ENCODE measurements around the gene TEX2.

DNA sequence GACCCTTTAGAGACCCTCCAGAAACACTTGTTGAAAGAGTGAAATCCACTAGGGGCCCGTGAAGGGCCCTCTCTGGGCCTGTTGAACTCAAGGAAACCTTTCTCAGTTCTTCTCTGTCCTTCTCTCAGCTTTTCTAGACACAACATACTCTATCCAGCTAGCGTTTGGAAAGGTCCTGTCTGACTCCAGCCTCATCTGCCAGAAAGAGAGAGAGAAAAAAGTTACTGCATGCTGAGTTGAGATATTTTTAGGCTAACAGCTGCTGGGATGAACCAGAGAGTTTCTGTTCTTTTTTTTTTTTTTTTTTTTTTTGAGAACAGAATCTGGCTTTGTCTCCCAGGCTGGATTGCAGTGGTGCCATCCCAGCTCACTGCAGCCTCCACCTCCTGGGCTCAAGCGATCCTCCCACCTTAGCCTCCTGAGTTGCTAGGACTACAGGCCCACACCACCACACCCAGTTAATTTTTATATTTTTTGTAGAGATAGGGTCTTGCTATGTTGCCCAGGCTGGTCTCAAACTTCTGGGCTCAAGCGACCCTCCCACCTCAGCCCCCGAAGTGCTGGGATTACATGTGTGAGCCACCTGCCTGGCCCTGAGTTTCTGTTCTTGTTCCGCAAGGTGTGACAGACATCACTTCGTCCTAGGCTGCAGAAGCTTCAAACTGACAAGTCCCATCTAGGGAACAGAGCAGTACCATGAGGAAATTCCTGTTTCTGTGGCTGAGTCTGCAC, 14.9 kb upstream of the TEX2 start:
- no peak for TF ChIP-seq GATA2 (IDR thresholded peaks at IDR 0.05; ENCODE audit: low read depth, low read length)
- no peak for TF ChIP-seq GATA3 (IDR thresholded peaks at IDR 0.05; ENCODE audit: low read depth, low read length)

All from SH-SY5Y (cell line).